GM21528 (cell line): ENCODE results near the gene MAP1LC3B2.
"Not testable (repeated sequence)": the region's sequence is repeated elsewhere in the genome, so short reads cannot be mapped to it uniquely, and the experiment has no call there.

Source experiments
- ATAC-seq: cut with Tn5 transposase; IDR thresholded peaks from one replicate; pipeline ENCODE4 v1.9.1; 2021; ENCODE audit warnings: mild to moderate bottlenecking, moderate library complexity; ENCODE audit not compliant: unreplicated experiment, low FRiP score

The MAP1LC3B2 gene

DNA sequence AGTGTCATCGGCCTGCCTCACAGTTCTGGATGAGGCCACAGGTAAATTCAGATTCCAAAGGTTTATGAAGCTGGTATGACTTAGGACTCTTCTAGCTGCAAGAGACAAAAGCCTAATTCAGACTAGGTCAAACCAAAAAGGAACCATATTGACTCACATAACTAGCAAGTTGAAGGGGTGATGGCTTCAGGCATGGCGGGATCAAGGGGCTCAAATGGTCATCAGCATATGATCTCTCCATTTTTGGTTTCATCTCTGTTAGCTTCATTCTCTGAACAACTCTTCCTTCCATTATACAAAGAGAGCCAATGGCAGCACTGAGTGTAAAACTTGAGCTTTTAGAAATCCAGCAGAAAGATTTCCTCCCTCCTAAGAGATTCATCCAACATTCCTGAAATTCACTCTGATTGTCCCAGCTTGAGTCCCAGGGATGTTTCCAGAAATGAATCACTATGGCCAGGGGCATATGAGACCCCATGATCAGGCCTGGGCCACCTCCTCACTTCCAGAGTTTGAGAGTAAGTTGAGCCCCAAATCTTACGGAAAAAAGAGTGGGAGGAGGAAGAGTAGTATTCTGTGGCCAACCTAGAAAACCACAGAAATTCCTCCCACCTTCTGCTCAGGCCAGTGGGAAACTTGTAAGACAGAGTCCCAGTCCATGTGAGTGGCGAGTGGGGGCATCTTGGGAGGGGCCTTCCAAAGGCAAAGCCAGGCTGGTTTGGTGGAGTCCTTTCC, 2.0 kb upstream of the MAP1LC3B2 start:
- ATAC-seq, result no peak

DNA sequence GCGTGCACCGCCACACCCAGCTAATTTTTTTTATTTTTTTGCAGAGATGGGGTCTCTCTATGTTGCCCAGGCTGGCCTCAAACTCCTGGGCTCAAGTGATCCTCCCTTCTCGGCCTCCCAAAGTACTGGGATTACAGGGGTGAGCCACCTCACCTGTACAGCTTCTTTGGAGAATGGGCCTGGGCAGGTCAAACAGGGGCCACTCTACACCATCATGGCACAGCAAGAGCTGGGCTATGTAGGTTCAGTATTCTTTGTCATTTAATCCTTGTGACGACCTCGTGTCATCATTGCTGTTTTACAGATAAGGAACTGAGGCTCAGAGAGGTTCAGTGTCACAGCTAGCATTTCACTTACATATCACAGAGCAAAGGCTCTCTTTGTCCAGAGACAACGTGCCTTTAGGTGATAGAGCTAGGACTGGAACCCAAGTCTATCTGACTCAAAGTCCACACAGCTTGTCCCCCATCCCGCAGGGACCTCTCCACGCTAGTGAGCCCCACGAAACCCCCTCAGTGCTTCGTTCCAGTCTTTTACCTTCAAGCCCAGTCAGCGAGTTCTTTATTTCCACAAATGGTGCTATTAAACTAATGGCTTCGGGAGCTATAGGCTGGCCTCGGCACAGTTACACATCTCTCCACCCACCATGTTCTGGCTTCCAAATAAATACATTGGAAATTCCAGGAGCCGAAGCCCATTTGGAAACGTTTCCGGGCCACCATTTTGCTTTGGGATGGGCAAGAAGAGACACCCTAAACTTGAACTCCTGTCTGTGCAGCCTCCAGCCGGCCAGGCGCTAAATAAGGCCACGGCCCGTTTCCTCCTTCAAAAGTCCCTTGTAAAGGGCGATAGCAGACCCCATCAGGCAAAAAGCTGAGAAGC, 660 bp upstream of the MAP1LC3B2 start:
- no peak for ATAC-seq

DNA sequence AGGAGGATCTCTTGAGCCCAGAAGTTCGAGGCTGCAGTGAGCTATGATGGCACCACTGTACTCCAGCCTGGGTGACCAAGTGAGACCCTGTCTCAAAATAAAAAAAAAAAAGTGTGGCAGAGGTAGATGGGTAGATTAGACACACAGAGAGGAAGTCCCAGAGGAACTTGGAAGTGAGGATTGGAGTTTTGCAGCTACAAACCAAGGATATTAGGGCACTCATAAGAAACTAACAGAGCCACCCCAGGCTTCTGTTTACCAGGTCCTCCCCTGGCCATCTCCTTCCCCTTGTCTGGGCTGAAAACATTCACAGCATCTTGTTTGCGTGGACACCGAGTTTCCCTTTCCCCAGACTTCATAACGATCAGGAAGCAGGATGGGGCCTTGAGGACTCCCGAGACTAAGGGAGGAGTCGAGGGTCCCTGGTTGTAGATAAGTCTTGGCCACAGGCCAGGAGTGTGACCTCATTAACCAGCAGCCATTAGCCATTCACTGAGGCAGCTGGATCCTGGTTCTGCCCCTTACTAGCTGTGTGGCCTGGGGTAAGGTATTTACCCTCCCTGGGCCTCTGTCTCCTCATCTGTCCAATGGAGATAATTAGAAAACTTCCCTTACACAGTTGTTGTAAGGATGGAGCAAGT, 2.1 kb downstream of the MAP1LC3B2 start:
- ATAC-seq, result no peak

DNA sequence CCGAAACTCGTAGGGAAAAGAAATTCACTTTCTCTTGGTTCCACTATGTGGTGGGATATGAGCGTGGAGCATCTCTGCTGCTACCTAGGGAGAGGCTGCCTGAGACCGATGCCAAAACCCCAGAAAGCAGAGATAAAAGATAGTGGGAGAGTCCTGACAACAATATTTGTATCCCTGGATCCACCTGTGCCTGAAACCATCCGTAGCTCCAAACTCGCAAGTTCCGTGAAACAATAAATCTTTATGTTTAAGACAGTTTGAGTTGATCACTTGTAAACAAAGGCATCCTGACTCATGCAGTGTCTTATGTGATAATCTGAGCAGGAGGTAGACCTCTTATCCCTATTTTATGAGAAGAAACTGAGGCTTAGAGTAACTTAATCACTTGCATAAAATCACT, 2.9 kb downstream of the MAP1LC3B2 start:
- ATAC-seq, result no peak

DNA sequence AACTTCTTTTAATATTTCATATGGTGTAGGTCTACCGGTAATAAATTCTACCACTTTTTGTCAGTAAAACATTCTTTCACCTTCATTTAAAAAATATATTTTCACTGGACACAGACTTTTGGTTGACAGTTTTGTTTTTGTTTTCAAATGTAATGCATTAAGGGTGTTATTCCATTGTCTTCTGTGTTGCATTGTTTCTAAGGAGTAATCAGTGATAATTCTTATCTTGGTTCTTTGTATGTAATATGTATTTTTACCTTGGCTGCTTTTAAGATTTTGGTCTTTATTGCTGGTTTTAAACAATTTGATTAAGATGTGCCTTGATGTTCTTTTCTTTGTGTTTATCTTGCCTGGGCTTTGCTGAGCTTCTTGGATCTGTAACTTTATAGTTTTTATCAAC, 4.1 kb downstream of the MAP1LC3B2 start:
- ATAC-seq, result no peak

DNA sequence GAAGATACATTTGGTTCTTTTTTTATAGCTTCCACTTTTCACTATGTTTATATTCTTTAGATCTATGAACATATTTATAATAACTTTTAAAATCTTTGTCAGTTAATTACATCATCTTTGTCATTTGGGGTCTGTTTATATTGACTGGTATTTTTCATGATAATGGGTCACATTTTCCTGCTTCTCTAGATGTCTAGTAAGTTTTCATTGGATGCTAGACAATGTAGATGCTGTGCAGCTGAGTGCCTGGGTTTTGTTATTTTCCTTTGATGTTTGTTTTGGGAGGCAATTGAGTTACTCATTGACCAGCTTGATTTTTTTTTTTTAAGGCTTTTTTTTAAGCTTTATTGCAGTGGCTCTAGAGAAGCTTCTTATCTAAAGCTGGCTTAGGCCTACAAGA, 4.9 kb downstream of the MAP1LC3B2 start:
- no peak for ATAC-seq

DNA sequence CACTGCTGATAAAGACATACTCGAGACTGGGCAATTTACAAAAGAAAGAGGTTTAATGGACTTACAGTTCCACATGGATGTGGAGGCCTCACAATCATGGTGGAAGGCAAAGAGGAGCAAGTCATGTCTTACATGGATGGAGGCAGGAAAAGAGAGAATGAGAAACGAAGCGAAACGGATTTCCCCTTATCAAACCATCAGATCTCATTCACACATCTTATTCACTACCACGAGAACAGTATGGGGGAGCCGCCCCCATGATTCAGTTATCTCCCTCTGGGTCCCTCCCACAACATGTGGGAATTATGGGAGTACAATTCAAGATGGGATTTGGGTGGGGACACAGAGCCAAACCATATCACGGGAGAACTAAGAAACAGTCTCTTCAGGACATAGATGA, 6.0 kb downstream of the MAP1LC3B2 start:
- ATAC-seq, result not testable (repeated sequence)

DNA sequence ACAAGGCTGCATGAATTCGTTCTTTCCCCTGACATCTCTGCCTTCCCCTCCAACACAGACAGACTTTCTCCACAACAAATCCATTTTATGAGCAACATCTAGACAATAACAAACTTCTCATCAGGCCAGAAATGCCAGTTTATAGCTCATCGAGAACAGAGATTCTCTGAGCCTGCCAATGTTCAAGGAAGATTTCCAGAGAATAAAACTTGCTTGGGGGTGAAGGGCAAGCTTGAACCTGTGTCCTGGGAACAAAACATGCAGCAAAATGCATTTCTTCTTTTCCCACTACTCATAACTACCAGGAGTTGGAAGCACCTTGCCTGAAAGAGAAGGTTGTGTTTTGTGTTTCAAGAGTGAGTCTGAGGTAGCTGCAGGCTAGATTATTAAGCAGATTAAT, 6.8 kb downstream of the MAP1LC3B2 start:
- no peak for ATAC-seq

DNA sequence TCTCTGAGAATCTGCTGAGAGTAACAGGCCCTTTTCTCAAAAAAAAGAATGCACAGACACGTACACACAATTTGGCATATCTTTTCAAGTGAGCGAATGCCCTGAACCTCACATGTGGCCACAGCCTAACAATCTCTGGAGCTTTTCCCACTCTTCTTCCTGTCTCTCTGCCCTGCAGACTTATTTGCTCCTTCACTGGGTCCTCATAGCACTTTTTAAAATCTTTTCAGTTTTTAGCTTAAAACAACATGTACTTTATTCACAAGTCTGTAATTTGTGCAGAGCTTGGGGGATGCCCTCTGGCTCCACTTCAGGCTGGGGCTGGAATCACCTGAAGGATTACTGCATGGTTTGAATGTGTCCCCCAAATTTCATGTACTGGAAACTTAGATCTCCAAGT, 9.0 kb downstream of the MAP1LC3B2 start:
- ATAC-seq, result no peak

DNA sequence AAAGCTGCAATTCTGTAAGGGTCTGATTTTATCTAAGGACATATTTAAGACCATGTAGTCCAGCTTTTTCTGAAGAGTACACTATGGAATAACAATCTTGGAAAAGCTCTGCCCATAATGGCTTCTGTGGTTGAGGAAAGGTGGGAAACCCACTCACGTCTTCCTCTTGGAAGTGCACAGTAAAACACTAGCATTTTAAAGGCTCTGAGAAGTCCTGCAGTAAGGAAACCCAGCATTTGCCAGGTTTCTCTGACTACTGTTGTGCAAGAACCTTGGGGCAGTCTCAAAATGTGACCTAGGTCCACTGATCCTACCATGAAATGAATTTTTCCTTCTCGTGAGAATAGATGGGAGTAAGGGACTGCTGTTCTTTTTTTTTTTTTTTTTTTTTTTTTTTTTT, 11.9 kb downstream of the MAP1LC3B2 start:
- ATAC-seq, result no peak

DNA sequence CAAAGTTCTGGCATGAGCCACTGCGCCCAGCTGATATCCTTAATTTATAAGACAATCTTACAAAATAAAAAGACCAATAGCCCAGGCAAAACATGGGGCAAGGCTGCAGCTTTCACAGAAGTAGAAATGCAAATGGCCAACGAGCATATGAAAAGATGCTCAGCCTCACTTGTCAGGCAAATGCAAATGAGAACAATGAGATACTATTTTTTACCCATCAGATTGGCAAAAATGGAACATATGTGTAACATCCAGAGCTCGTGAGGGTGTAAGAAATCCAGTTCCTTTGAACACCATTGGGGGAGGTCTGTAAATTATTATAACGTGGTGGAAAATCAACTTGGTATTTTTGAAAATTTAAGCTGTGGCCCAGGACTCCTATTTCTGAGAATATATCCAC, 14.6 kb downstream of the MAP1LC3B2 start:
- no peak for ATAC-seq

DNA sequence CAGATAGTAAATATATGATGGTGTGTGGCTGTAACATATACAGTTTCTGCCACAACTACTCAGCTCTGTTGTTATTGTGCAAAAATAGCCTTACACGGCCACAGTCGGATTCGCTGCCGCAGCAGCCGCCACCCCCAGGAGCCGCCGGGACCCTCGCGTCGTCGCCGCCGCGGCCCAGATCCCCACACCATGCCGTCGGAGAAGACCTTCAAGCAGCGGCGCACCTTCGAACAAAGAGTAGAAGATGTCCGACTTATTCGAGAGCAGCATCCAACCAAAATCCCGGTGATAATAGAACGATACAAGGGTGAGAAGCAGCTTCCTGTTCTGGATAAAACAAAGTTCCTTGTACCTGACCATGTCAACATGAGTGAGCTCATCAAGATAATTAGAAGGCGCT, 16.6 kb downstream of the MAP1LC3B2 start:
- not testable (repeated sequence) for ATAC-seq

DNA sequence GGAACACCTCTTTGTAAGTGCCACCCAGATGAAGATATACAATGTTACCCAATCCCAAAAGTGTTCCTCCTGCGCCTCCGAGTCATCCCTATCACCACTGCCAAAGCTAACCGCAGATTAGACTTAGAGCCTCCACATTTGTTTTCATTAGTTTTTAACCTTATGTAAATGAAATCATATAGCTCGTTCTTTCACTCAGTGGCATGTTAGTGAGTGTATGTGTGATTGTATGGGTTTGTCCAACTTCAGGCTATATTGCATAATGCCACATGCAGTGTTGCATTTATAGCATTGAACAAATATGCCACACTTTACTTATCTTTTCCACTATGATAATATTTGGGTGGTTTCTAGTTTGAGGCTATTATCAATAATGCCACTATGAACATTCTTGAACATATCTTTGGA, 18.0 kb downstream of the MAP1LC3B2 start:
- ATAC-seq, result no peak

DNA sequence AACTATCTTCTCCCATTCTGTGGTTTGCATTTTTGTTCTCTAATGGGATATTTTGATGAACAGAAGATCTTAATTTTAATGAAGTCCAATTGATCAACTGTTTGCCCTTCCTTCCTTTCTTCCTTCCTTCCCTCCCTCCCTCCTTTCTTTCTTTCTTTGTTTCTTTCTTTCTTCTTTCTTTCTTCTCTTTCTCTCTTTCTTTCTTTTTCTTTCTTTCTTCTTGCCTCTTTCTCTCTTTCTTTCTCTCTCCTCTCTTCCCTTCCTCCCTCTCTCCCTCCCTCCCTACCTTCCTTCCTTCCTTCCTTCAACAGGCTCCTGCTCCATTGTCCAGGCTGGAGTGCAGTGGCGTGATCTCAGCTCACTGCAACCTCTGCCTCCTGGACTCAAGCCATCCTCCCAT, 18.9 kb downstream of the MAP1LC3B2 start:
- ATAC-seq, result no peak

DNA sequence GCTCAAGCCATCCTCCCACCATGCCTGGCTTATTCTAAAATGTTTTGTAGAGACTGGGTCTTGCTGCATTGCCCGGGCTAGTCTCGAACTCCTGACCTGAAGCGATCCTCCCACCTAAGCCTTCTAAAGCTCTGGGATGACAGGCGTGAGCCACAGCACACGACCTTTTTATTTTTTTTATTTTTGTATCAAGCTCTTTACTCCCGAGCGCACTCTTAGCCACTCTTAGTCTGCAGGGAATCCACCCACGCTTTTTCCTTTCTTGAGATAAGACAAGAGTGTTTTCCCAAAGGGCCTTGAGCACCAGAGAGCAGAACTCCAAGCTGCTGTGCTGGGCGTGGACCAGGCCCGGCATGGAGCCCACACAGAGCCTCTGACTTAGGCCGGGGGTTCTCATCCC, 23.4 kb downstream of the MAP1LC3B2 start:
- no peak for ATAC-seq

DNA sequence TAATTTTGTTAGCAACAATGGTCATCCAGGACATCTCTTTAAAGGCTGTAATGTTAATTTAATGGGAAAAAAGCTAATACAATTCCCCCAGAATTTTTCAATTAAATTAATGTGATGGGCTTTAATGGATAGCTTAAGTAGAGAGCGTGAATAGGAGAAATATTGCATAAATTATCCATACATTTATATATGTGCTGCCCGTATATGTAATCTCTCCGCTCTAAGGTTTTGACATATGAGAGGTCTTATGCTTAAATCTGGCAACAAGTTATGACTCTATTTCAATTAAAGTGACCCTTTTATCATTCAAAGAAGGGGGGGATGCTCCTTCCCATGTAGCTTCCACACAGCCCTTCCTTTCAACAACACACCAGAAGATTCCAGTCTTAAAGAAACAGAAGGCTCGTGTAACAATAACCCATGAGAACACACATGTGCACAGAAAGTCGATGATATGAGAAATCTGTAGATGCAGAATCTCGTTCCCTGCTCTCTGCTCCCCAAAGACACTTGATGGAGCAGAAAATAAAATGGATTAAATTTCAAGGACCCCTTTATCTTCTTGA, 24.0 kb downstream of the MAP1LC3B2 start:
- ATAC-seq, result no peak

DNA sequence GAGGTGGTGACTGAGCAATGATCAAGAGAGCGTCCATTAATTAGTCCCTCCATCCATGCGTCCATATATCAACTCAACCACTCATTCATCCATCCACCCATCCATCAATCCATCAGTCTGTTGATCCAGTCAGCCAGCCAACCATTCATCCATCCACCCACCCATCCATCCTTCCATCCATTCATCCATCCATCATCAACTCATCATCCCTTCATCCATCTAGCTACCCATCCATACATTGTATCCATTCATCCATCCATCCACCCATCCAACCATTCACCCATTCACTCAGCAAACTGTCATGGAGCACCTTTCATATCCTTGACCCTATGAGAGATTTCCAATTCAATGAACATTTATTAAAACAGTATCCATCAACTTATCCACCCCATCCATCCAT, 28.1 kb downstream of the MAP1LC3B2 start:
- ATAC-seq, result no peak

DNA sequence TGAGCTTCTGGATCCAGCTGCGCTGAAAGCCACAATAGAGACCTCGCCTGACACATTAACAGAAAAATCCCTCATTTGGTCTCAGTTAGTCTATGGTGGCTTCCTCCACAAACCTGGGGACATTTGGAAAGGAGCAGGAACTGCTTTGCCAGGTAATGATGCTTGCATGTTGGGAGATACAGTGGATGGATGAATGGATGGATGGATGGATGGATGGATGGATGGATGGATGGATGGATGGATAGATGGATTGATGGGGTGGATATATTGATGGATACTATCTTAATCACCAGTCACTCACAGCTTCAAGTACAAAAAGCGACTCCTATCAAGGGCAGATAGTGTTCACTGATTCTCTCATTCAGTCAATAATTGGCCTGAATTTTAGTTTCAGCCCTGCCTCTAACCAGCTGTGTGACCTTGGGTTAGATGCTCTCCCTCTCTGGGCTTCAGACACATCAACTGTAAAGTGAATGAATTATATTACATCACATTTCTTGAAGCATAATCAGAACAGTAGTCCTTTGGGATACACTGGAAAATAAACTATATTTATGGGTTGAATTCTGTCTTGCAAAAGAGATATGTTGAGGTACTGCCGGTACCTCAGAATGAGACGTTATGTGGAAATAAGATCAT, 29.3 kb downstream of the MAP1LC3B2 start:
- no peak for ATAC-seq

DNA sequence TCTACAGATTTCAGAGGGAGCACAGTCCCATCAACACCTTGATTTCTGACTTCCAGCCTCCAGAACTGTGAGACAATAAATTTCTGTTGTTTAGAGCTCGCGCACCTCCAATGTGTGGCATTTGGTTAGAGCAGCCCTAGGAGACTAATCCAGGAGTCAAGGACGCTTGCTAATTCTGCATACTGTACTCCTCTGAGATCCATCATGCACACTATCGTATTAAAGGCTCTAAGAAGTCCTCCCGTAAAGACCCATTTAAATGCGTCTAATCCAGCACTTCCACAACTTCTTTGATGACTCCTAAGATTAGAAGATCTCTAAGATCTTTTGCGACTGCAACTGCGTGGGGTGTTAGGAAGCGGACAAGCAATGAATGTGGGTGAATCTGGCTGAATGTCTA, 30.4 kb downstream of the MAP1LC3B2 start:
- no peak for ATAC-seq

DNA sequence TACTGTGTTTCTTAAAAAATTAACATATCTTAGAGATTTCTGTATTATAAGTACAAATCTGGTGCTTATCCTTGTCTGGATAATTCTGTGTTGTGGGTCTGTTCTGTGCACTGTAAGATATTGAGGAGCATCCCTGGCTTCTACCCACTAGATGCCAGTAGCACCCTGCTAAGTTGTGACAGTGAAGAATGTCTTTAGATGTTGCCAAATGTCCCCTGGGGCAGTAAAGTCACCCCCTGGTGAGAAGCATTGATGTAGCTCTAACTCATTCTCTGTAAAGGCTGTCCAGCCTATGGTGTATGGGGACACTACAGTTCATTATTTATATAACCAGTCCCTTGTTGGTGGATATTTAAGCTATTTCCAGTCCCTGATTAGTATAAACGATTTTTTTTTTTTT, 31.4 kb downstream of the MAP1LC3B2 start:
- ATAC-seq, result no peak
